Loucy (cell line): ENCODE data around the gene DNAH11.

Experiments
- EZH2phosphoT487 ChIP-seq: fragments of 200-600 bp; IDR thresholded peaks from 2 replicates; pipeline ENCODE4 v1.6.1; 2018; ENCODE audit warnings: antibody characterized with exemption, mild to moderate bottlenecking, moderate library complexity, borderline replicate concordance
- TF ChIP-seq, protein P1 (sequence below): fragments of 200-600 bp; sonication (generic); conservative IDR thresholded peaks from 2 replicates; pipeline ENCODE4 v1.5.1; 2014; ENCODE audit warnings: mild to moderate bottlenecking, antibody characterized with exemption, low read length

DNA sequence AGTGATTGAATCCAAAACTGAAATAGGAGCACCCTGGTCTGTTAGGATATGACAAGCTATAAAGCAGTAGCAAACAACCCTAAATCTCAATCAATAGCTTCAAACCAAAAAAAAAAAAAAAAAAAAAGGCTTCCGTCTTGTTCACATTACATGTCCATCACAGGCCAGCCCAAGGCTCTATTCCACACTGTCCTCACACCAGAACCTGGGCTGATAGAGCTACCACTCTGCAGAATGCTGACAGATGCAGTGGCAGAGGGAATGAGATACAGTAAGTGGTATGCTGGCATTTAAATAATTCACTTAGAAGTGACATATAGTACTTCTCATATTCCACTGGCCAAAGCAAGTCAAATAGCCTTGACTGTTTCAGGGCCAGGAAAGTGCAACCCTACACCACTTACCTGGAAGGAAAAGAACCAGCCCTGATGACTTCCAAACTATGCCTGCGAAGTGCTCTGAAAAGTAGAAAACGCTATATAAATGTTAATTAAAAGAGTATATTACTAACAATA lies 397.1 kb downstream of the DNAH11 start:
- TF ChIP-seq, protein P1, sequence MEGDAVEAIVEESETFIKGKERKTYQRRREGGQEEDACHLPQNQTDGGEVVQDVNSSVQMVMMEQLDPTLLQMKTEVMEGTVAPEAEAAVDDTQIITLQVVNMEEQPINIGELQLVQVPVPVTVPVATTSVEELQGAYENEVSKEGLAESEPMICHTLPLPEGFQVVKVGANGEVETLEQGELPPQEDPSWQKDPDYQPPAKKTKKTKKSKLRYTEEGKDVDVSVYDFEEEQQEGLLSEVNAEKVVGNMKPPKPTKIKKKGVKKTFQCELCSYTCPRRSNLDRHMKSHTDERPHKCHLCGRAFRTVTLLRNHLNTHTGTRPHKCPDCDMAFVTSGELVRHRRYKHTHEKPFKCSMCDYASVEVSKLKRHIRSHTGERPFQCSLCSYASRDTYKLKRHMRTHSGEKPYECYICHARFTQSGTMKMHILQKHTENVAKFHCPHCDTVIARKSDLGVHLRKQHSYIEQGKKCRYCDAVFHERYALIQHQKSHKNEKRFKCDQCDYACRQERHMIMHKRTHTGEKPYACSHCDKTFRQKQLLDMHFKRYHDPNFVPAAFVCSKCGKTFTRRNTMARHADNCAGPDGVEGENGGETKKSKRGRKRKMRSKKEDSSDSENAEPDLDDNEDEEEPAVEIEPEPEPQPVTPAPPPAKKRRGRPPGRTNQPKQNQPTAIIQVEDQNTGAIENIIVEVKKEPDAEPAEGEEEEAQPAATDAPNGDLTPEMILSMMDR, result no peak
- TF ChIP-seq EZH2phosphoT487, result no peak
